GM12801 (cell line): ENCODE measurements around the gene FAM120C.

ENCODE experiments used
- CTCF ChIP-seq: IDR thresholded peaks from one replicate; pipeline ENCODE4 v1.5.1; 2011; ENCODE audit warnings: control low read depth; ENCODE audit not compliant: insufficient read length; ENCODE audit errors: extremely low read depth

FAM120C gene

GRCh38 chrX:54182864-54183613 lies at the start of gene FAM120C:
Gene FAM120C (minus strand): TSS chrX:54183254. CDS start chrX:54183198, 56 bp downstream.
- TF ChIP-seq CTCF: no peak

DNA sequence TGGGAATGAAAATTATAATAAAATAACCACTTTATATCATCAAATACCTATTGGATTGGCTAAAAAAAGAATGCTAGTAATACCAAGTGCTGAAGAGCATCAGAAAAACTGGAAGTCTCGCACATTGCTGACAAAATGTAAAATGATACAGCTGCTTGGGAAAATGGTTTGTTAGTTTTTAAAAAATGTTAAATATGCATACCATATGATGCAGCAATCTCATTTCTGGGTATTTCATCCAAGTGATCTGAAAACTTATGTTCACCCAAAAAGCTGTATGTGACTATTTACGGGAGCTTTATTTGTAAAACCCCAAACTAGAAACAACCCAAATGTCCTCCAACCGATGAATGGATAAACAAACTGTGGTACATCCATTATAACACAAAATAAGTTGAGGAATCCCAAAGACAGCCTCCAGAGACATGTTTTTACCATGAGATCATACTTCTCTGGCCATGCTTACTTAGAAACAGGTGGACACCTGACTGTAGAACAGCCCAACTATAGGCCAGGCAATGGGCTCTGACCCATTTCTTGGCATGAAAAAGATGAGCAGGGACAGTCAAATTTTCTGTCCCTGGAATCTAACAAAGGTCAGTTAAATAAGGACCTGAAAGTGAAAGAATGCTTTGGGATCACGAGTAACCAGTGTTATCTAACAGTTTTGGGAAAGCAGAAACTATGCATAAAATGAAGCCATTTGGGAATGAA lies 47.5 kb upstream of the FAM120C start:
- TF ChIP-seq CTCF: no peak

GRCh38 chrX:54223581-54223980 lies 40.5 kb upstream of the FAM120C start:
- no peak for TF ChIP-seq CTCF

DNA sequence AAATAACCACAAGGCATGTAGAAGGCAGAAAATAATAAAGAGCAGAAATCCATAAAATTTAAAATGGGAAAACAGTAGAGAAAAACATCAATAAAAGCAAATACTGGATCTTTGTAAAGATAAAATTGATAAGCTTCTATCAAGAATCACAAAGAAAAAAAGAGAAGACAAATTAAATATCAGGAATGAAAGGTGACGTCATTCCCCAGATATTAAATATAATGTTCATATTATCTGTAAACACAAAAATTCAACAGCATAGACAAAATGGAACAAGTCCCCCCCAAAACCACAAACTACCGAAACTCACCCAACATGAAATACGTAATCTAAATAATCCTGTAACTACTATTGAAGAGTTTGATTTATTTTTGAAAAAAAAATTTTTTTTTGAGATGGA lies 30.5 kb upstream of the FAM120C start:
- no peak for TF ChIP-seq CTCF

GRCh38 chrX:54208531-54208930 lies 25.5 kb upstream of the FAM120C start:
- TF ChIP-seq CTCF: no peak

DNA sequence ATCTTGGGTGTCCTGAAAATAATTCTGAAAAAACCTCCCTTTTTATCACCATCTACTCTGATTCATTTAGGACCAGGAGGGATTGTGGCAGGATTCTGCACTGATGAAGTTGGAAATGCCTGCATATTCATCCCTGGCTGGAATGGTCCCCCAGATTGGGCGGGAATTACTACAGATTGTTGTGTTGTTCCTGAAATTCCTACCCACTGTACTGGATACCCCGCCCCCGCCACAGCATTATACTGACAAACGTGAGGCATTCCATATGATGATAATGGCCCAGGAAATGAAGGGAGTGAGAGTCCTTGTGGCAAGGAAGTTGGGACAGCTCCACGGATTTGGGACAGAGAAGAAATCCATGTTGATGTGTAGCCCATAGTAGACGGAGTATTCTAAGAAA lies 15.2 kb upstream of the FAM120C start:
- TF ChIP-seq CTCF: no peak

GRCh38 chrX:54194982-54195588 lies 12.0 kb upstream of the FAM120C start:
- no peak for TF ChIP-seq CTCF
